GM21526 (cell line): Measurements from ENCODE around the gene PNRC1.
"Not testable (repeated sequence)": the region's sequence is repeated elsewhere in the genome, so short reads cannot be mapped to it uniquely, and the experiment has no call there.

Experiments used
- ATAC-seq: cut with Tn5 transposase; IDR thresholded peaks from one replicate; pipeline ENCODE4 v1.9.1; 2021; ENCODE audit warnings: moderate library complexity; ENCODE audit not compliant: unreplicated experiment, low FRiP score

The PNRC1 gene

GRCh38 chr6:89098461-89098860 lies 17.9 kb downstream of the PNRC1 start:
- no peak for ATAC-seq

- ATAC-seq, result no peak
Measured at GRCh38 chr6:89100114-89100513, 19.6 kb downstream of the PNRC1 start.

- no peak for ATAC-seq
Measured at GRCh38 chr6:89110284-89110683, 29.7 kb downstream of the PNRC1 start.

GRCh38 chr6:89111933-89112332 lies 31.4 kb downstream of the PNRC1 start:
- ATAC-seq, result no peak

GRCh38 chr6:89116702-89117101 lies 36.2 kb downstream of the PNRC1 start:
- no peak for ATAC-seq

- peak; percentile 78 for ATAC-seq
Measured at GRCh38 chr6:89117211-89118108, 36.9 kb downstream of the PNRC1 start, which contains the start of gene SRSF12. TSS of gene SRSF12 (minus strand) at chr6:89118071. CDS start at chr6:89117887, 184 bp downstream.

- ATAC-seq, result no peak
Measured at GRCh38 chr6:89118931-89119330, 38.4 kb downstream of the PNRC1 start.

GRCh38 chr6:89120371-89120770 lies 39.8 kb downstream of the PNRC1 start:
- no peak for ATAC-seq

- ATAC-seq, result no peak
Measured at GRCh38 chr6:89121934-89122333, 41.4 kb downstream of the PNRC1 start.

GRCh38 chr6:89122625-89123024 lies 42.1 kb downstream of the PNRC1 start:
- ATAC-seq, result no peak

- ATAC-seq, result not testable (repeated sequence)
Measured at GRCh38 chr6:89128256-89128671, 47.7 kb downstream of the PNRC1 start.

GRCh38 chr6:89131599-89131998 lies 51.0 kb downstream of the PNRC1 start:
- ATAC-seq, result no peak

- no peak for ATAC-seq
Measured at GRCh38 chr6:89132057-89132456, 51.5 kb downstream of the PNRC1 start.

GRCh38 chr6:89133981-89134380 lies 53.4 kb downstream of the PNRC1 start:
- no peak for ATAC-seq

- ATAC-seq, result no peak
Measured at GRCh38 chr6:89134723-89135122, 54.2 kb downstream of the PNRC1 start.
